OCI-LY1 (cell line): ENCODE data around the gene COX19.

Experiments used
- H2AFZ ChIP-seq: fragments of 200-600 bp; sonication (generic), shearing (Covaris generic); 2 replicates; pipeline ENCODE4 v1.6.0; 2014; ENCODE audit warnings: antibody characterized with exemption, mild to moderate bottlenecking, low read length
- H3F3A ChIP-seq: fragments of 200-600 bp; sonication (generic), shearing (Covaris generic); 2 replicates; pipeline ENCODE4 v1.6.0; 2014; ENCODE audit warnings: mild to moderate bottlenecking, antibody characterized with exemption, low read length, moderate library complexity; ENCODE audit not compliant: insufficient read depth
- H3K27ac ChIP-seq: fragments of 200-600 bp; sonication (generic); 2 replicates; pipeline ENCODE4 v1.5.1; 2014; ENCODE audit warnings: low read length, mixed run types, mild to moderate bottlenecking, low read depth; ENCODE audit not compliant: poor library complexity, severe bottlenecking
- H3K27me3 ChIP-seq: fragments of 200-600 bp; sonication (generic); 2 replicates; pipeline ENCODE4 v1.6.0; 2014; ENCODE audit warnings: antibody characterized with exemption, mild to moderate bottlenecking, low read length, moderate library complexity; ENCODE audit not compliant: insufficient read depth
- H3K36me3 ChIP-seq: fragments of 200-600 bp; sonication (generic); 2 replicates; pipeline ENCODE4 v1.6.1; 2014; ENCODE audit warnings: mild to moderate bottlenecking, antibody characterized with exemption, low read length, moderate library complexity, mixed read lengths; ENCODE audit not compliant: insufficient read depth
- H3K4me1 ChIP-seq: fragments of 200-600 bp; sonication (generic); 2 replicates; pipeline ENCODE4 v1.5.1; 2014; ENCODE audit warnings: mild to moderate bottlenecking, low read length, moderate library complexity; ENCODE audit not compliant: insufficient read depth, severe bottlenecking
- H3K4me2 ChIP-seq: fragments of 200-600 bp; sonication (generic), shearing (Covaris generic); 2 replicates; pipeline ENCODE4 v1.6.1; 2014; ENCODE audit warnings: low read length
- H3K4me3 ChIP-seq: fragments of 200-600 bp; sonication (generic); 2 replicates; pipeline ENCODE4 v1.5.1; 2014; ENCODE audit warnings: low read length, low read depth, mild to moderate bottlenecking, mixed read lengths; ENCODE audit not compliant: poor library complexity, severe bottlenecking
- H3K79me2 ChIP-seq: fragments of 200-600 bp; shearing (Covaris generic); 2 replicates; pipeline ENCODE4 v1.6.1; 2016; ENCODE audit warnings: mixed run types, low read length, mixed read lengths; ENCODE audit not compliant: insufficient read depth
- H3K9ac ChIP-seq: fragments of 200-600 bp; sonication (generic), shearing (Covaris generic); 2 replicates; pipeline ENCODE4 v1.6.1; 2014; ENCODE audit warnings: mild to moderate bottlenecking, low read length, mixed read lengths
- H3K9me2 ChIP-seq: fragments of 200-600 bp; sonication (generic), shearing (Covaris generic); 2 replicates; pipeline ENCODE4 v1.6.1; 2014; ENCODE audit warnings: low read depth, mild to moderate bottlenecking, low read length, mixed read lengths
- H3K9me3 ChIP-seq: fragments of 200-600 bp; shearing (Covaris generic); 2 replicates; pipeline ENCODE4 v1.6.1; 2014; ENCODE audit warnings: low read length, mixed read lengths
- H4K20me1 ChIP-seq: fragments of 200-600 bp; sonication (generic), shearing (Covaris generic); 2 replicates; pipeline ENCODE4 v1.6.0; 2016; ENCODE audit warnings: mild to moderate bottlenecking, low read length; ENCODE audit not compliant: insufficient read depth
- EZH2 ChIP-seq: fragments of 200-600 bp; sonication (generic), shearing (Covaris generic); IDR thresholded peaks from 2 replicates; pipeline ENCODE4 v1.8.0; 2017; ENCODE audit warnings: borderline replicate concordance, mixed run types, mild to moderate bottlenecking, antibody characterized with exemption, low read length, moderate library complexity, mixed read lengths
- TF ChIP-seq, protein P1 (sequence below): fragments of 200-600 bp; sonication (generic), shearing (Covaris generic); IDR thresholded peaks from 2 replicates; pipeline ENCODE4 v1.5.1; 2017; ENCODE audit warnings: mild to moderate bottlenecking, antibody characterized with exemption, low read length, moderate library complexity, mixed read lengths

The COX19 gene

DNA sequence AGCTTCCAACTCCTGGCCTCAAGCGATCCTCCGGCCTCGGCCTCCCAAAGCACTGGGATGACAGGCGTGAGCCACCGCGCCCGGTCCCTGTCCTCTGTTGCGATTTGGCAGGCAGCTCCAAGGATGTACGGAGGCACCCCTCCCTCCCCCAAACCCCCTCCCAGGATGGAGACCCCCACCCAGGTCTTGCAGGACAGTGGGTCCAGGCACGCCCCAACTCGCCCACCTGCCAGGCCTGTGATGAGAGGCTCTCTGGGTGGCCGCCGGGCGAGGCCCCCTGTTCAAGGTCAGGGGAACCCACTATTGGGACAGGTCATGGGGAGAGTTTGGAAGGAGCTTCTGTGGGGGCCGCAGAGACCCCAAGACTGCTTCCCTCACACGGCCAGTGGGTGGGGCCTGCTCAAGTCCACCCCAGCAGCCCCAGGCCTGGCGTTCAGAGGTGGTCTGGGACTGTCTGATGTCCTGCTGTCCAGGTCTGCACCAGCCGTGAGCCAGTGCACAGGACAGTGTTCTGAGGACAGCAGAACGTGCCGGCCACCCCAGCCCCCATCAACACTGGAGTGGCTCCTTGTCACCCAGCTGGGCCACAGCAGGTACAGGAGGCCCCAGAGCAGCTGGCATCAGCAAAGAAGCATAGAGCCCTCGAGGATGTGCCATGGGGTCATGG is 23.3 kb downstream of the COX19 start:
- no peaks in the 10 kb centered on the region for H3K9me3 ChIP-seq
- H2AFZ ChIP-seq, result no peak overlapping the region
- no peak overlapping the region for H3K4me3 ChIP-seq
- no peak overlapping the region for H3K9ac ChIP-seq
- no peaks in the 10 kb centered on the region for H3K79me2 ChIP-seq
- H3F3A ChIP-seq, result no peaks in the 10 kb centered on the region
- peaks cover 7% of the 10 kb centered on the region; the same call in 1 of the 2 replicates for H3K27me3 ChIP-seq
- no peak overlapping the region for H3K4me2 ChIP-seq
- H3K9me2 ChIP-seq, result no peaks in the 10 kb centered on the region
- H3K36me3 ChIP-seq, result no peaks in the 10 kb centered on the region
- H3K4me1 ChIP-seq, result no peaks in the 10 kb centered on the region
- no peak overlapping the region for H3K27ac ChIP-seq
- TF ChIP-seq EZH2, result no peak
- TF ChIP-seq, protein P1, sequence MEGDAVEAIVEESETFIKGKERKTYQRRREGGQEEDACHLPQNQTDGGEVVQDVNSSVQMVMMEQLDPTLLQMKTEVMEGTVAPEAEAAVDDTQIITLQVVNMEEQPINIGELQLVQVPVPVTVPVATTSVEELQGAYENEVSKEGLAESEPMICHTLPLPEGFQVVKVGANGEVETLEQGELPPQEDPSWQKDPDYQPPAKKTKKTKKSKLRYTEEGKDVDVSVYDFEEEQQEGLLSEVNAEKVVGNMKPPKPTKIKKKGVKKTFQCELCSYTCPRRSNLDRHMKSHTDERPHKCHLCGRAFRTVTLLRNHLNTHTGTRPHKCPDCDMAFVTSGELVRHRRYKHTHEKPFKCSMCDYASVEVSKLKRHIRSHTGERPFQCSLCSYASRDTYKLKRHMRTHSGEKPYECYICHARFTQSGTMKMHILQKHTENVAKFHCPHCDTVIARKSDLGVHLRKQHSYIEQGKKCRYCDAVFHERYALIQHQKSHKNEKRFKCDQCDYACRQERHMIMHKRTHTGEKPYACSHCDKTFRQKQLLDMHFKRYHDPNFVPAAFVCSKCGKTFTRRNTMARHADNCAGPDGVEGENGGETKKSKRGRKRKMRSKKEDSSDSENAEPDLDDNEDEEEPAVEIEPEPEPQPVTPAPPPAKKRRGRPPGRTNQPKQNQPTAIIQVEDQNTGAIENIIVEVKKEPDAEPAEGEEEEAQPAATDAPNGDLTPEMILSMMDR, result no peak
- no peaks in the 10 kb centered on the region for H4K20me1 ChIP-seq

DNA sequence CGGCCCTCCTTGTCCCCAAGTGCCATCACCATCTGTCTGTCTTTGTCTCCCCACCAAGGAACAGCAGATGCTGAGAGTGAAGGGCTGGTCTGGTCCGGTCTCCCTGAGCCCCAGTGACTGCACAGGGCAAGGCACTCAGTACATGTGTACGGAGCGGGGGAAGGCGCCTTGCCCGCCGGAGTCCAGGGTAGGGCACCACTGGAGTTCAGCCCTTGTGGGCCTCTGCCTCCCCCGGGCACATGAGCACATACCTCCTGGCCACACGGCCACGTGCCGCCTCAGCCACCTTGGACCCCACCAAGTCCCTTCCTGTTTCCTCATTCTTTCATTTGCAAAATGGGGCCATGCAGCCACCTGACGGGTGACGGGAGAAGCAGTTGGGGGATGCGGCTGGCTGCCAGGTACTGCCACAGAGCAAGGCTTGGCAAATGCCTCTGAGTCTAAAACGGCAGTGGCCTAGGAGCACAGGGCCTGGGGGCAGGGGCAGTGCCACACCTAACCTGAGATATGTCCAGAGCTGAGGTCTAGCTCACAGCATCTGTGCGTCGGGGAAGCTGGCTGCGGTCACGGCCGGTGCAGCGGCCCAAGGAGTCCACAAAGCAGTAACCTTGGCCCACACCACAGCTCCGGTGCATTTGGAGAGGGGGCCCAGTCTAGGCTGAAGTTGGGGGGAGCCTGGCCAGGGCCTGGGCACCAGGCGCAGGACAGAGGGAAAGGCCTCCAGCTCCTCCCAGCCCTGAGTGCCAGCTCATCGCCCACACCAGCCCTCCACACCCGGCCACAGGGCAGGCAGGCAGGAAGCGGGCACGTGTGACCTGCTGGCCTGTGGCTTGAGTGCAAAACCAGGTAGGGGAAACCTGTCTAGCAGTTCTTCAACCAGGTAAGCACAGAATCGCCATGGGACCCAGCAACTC is 26.1 kb downstream of the COX19 start:
- Histone ChIP-seq H3K9me2 (no peaks in the 10 kb centered on the region), H3K27ac (no peak overlapping the region), H3K4me3 (no peak overlapping the region), H2AFZ (no peak overlapping the region), H3K9ac (no peak overlapping the region), H4K20me1 (no peaks in the 10 kb centered on the region), H3K27me3 (0 out of 2 replicates have a peak, but pooled peaks cover 2% of the 10 kb centered on the region), H3K36me3 (no peaks in the 10 kb centered on the region), H3K4me2 (no peak overlapping the region), H3K9me3 (no peaks in the 10 kb centered on the region), H3K79me2 (no peaks in the 10 kb centered on the region), H3K4me1 (no peaks in the 10 kb centered on the region), H3F3A (no peaks in the 10 kb centered on the region)
- TF ChIP-seq, protein P1, result no peak
- TF ChIP-seq EZH2, result no peak

DNA sequence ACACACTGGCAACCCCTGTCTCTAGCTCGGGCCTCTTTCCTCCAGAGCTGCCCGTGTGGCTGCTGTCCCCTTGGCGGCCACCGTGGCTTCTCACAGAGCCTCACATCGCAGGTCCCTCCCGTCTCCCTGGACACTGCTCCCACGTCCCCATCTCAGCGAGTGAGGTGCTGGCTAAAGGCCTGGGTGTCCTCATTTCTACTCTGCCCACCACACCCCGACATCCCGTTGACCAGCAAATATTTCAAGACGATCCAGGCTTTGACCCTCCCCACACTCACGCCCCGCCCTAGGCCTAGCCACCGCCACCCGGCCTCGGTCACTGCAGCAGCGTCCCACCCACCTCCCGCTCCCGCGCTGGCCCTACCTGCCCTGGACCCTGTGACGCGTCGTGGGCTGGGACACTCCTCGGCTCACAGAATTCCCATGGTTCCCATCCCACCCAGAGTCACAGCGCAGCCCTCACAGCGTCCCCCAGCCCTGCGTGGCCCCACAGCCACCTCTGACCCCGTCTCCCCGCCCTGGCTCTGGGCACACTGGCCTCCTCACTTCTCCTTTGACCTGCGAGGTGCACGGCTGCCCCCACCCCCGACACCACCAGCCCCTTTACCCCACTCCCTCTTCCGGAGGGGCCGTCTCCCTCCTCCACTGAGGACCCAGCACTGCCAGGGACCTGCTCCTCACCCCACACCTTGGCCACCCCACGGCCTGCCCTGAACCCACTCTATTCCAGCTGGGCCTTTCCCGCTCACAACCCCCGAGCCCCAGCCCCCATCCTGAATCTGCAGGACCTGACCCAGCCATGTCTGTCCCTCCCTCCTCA is 27.7 kb downstream of the COX19 start:
- no peaks in the 10 kb centered on the region for H3K4me1 ChIP-seq
- H3K27ac ChIP-seq, result no peak overlapping the region
- H4K20me1 ChIP-seq, result no peaks in the 10 kb centered on the region
- H3K9me3 ChIP-seq, result no peaks in the 10 kb centered on the region
- TF ChIP-seq EZH2, result no peak
- TF ChIP-seq, protein P1, result no peak
- H3K36me3 ChIP-seq, result no peaks in the 10 kb centered on the region
- H3K4me2 ChIP-seq, result no peak overlapping the region
- no peak overlapping the region for H3K9ac ChIP-seq
- H3K79me2 ChIP-seq, result no peaks in the 10 kb centered on the region
- H2AFZ ChIP-seq, result no peak overlapping the region
- H3K27me3 ChIP-seq, result no peaks in the 10 kb centered on the region
- no peak overlapping the region for H3K4me3 ChIP-seq
- H3F3A ChIP-seq, result no peaks in the 10 kb centered on the region
- no peaks in the 10 kb centered on the region for H3K9me2 ChIP-seq
